ENCODE data around the gene EXOC3L4.

DNA sequence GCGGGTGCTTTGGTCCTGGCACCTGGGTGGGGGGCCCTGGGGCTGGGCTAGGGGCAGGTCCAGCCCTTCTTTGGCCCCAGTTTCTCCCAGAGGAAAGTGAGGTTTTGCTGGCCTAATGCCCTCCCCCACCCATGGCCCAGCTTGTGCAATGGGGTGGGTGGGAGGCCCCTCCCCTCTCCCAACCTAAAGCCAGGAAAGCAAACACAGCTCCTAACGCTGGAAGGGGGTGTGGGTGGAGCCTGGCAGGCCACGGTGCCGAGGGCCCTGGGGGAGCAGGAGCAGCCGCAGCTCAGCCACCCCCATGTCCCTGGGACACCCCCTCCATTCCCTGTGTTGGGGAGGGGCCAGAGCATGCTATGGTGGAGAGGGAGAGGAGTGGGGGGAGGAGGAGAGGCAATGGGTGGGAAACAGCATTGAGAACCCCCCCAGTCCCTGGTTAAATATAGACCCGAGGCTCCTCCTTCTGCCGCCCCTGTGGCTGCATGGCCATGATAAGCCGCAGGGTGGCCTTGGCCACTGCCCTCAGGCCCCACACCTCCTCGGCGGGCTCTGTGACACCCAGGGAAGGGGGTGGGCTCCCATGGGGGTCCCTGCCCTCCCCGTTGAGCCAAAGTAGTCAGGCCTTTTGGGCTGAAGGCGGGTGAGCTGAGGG, 4.7 kb downstream of the EXOC3L4 start:
- TF ChIP-seq EZH2 (IDR thresholded peaks at IDR 0.05; ENCODE audit: insufficient read depth, poor library complexity, severe bottlenecking) = no peak
- no peak for TF ChIP-seq EZH2phosphoT487 (IDR thresholded peaks at IDR 0.05; ENCODE audit: insufficient read depth, low read depth)

All from GM23248 (cell line).